ENCODE data around the gene SLX4IP.

Gene SLX4IP

DNA sequence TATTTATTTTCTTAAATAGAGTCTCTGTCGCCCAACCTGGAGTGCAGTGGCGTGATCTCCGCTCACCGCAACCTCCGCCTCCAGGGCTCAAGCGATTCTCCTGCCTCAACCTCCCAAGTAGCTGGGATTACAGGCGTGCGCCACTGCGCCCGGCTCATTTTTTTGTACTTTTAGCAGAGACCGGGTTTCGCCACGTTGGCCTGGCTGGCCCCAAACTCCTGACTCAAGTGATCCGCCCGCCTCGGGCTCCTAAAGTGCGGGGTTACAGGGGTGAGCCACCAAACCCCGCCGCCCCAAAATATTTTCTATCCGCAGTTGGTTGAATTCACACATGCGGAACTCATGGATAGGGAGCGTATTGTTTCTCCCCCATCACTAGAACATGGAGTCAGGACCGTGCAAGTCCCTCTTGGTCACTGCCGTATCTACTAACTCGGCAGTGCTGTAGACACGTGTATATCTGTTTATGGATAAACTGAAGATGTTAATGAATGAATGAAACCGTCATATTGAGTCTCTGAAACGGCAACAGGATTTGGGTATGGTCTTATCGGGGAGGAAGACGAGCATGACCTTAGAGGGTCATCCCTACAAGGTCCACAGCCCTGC, 2.0 kb upstream of the SLX4IP start:
- peak overlapping the region; percentile 75 for H3K4me3 ChIP-seq (ENCODE audit: low read length)
- no peaks in the 10 kb centered on the region for H3K9me3 ChIP-seq (ENCODE audit: control insufficient read depth, low read length)
- H3K36me3 ChIP-seq (ENCODE audit: control insufficient read depth, insufficient read depth, low read length): no peaks in the 10 kb centered on the region
- no peaks in the 10 kb centered on the region for H3K27me3 ChIP-seq (ENCODE audit: control insufficient read depth, insufficient read depth, low read length)
- H3K4me1 ChIP-seq (ENCODE audit: control insufficient read depth, insufficient read depth, low read length): peaks cover 29% of the 10 kb centered on the region
- peak overlapping the region; percentile 90 for H3K9ac ChIP-seq (ENCODE audit: low read length)

DNA sequence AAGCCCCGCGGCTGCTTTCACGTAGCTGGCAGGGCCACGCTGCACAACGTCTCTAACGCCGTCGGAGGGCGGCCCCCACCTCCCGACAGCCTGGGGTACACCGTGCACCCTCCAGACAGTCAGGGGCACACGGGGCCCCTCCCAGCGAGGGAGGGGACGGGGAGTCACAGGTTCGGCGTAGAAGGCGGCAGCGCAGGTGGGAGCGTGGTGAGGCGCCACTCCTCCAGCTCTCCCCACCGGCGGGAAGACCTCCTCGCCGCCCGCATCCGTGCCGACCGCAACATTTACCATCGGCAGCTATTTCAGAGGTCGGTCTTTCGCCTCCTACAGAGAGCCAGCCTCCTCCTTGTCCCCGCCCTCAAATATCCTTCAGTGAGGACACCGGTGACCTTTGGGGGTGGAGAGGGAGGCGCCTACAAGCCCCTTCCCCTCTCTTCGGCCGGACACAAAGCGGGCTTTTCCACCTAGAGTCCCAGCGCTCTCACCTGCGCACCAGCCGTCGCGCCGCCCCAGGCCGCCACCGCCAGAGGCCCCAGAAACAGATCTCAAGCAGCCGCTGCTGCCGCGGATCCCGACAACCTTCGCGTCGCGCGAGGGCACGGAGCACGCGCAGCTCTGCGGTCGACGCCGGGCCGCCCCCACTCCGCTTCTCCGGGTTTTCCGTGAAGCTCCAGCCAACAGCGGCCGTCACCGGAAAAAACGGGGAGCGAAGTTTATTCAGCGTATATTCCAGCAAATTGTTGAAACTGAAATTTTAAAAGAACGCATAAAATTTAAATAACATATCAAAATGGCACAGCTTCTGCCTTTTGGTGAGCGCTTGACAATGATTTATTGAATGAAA, 1.3 kb upstream of the SLX4IP start, which contains the start of gene MKKS:
Gene MKKS (minus strand): TSS at position 600 of the 844 bp plus-strand sequence. CDS start 20,708 bp downstream, outside the sequence.
- Histone ChIP-seq H3K9ac (ENCODE audit: low read length) (peak within 1 kb of the TSS; percentile 90), H3K27me3 (ENCODE audit: control insufficient read depth, insufficient read depth, low read length) (no peaks in the 10 kb centered on the region), H3K4me1 (ENCODE audit: control insufficient read depth, insufficient read depth, low read length) (peaks cover 22% of the 10 kb centered on the region), H3K36me3 (ENCODE audit: control insufficient read depth, insufficient read depth, low read length) (no peaks in the 10 kb centered on the region), H3K4me3 (ENCODE audit: low read length) (peak within 1 kb of the TSS; percentile 75), H3K9me3 (ENCODE audit: control insufficient read depth, low read length) (no peaks in the 10 kb centered on the region)

DNA sequence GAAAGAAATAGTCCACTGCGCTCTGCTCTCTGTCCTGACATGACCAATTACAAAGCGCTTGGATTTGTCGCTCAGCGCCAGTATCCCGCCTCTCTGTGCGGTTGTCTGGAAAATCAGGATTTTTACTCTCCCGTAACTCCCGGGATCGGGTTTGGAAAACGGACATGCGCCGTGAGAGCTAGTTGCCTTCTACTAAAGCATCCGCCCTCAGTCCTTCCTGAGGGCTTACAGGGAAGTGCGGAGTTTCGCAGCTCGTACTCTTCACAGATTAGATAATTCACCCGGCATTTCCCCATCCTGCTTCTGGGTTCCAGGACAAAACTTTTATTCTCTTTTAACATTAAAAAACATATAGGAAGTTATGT, 656 bp upstream of the SLX4IP start:
- Histone ChIP-seq H3K27me3 (ENCODE audit: control insufficient read depth, insufficient read depth, low read length) (no peaks in the 10 kb centered on the region), H3K4me3 (ENCODE audit: low read length) (peak overlapping the region; percentile 75), H3K36me3 (ENCODE audit: control insufficient read depth, insufficient read depth, low read length) (no peaks in the 10 kb centered on the region), H3K9ac (ENCODE audit: low read length) (peak overlapping the region; percentile 90), H3K4me1 (ENCODE audit: control insufficient read depth, insufficient read depth, low read length) (peaks cover 16% of the 10 kb centered on the region), H3K9me3 (ENCODE audit: control insufficient read depth, low read length) (no peaks in the 10 kb centered on the region)

- Histone ChIP-seq H3K27me3 (ENCODE audit: control insufficient read depth, insufficient read depth, low read length) (no peaks in the 10 kb centered on the region), H3K4me3 (ENCODE audit: low read length) (no peak overlapping the region), H3K9ac (ENCODE audit: low read length) (peak overlapping the region; percentile 90), H3K9me3 (ENCODE audit: control insufficient read depth, low read length) (no peaks in the 10 kb centered on the region), H3K4me1 (ENCODE audit: control insufficient read depth, insufficient read depth, low read length) (peaks cover 6% of the 10 kb centered on the region), H3K36me3 (ENCODE audit: control insufficient read depth, insufficient read depth, low read length) (no peaks in the 10 kb centered on the region)
These were observed 1.1 kb downstream of the SLX4IP start for GRCh38 chr20:10436053-10436699.

DNA sequence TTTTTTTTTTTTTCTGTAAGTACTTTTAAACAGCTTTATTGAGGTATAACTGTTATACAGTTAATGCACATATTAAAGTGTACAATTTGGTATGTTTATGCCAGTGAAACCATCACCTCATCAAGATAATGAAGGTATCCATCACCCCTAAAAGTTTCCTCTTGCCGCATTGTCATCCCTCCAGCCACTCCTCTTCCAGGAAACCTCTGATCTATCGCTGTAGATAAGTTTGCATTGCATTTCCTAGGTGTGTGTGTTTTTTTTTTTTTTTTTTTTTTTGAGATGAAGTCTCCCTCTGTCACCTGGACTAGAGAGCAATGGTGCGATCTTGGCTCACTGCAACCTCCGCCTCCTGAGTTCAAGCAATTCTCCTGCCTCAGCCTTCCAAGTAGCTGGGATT, 3.1 kb downstream of the SLX4IP start:
- H3K36me3 ChIP-seq (ENCODE audit: control insufficient read depth, insufficient read depth, low read length): no peaks in the 10 kb centered on the region
- H3K27me3 ChIP-seq (ENCODE audit: control insufficient read depth, insufficient read depth, low read length): no peaks in the 10 kb centered on the region
- H3K9ac ChIP-seq (ENCODE audit: low read length): no peak overlapping the region
- no peak overlapping the region for H3K4me3 ChIP-seq (ENCODE audit: low read length)
- H3K9me3 ChIP-seq (ENCODE audit: control insufficient read depth, low read length): no peaks in the 10 kb centered on the region
- peaks cover under 1% of the 10 kb centered on the region for H3K4me1 ChIP-seq (ENCODE audit: control insufficient read depth, insufficient read depth, low read length)

GRCh38 chr20:10443936-10444335, 8.8 kb downstream of the SLX4IP start:
- no peaks in the 10 kb centered on the region for H3K36me3 ChIP-seq (ENCODE audit: control insufficient read depth, insufficient read depth, low read length)
- H3K9ac ChIP-seq (ENCODE audit: low read length): no peak overlapping the region
- no peaks in the 10 kb centered on the region for H3K27me3 ChIP-seq (ENCODE audit: control insufficient read depth, insufficient read depth, low read length)
- H3K4me3 ChIP-seq (ENCODE audit: low read length): no peak overlapping the region
- no peaks in the 10 kb centered on the region for H3K9me3 ChIP-seq (ENCODE audit: control insufficient read depth, low read length)
- H3K4me1 ChIP-seq (ENCODE audit: control insufficient read depth, insufficient read depth, low read length): no peaks in the 10 kb centered on the region

- Histone ChIP-seq H3K9me3 (ENCODE audit: control insufficient read depth, low read length) (no peaks in the 10 kb centered on the region), H3K4me3 (ENCODE audit: low read length) (no peak overlapping the region), H3K27me3 (ENCODE audit: control insufficient read depth, insufficient read depth, low read length) (no peaks in the 10 kb centered on the region), H3K4me1 (ENCODE audit: control insufficient read depth, insufficient read depth, low read length) (peaks cover 4% of the 10 kb centered on the region), H3K9ac (ENCODE audit: low read length) (no peak overlapping the region), H3K36me3 (ENCODE audit: control insufficient read depth, insufficient read depth, low read length) (no peaks in the 10 kb centered on the region)
These were observed 10.7 kb downstream of the SLX4IP start for GRCh38 chr20:10445758-10446157.

DNA sequence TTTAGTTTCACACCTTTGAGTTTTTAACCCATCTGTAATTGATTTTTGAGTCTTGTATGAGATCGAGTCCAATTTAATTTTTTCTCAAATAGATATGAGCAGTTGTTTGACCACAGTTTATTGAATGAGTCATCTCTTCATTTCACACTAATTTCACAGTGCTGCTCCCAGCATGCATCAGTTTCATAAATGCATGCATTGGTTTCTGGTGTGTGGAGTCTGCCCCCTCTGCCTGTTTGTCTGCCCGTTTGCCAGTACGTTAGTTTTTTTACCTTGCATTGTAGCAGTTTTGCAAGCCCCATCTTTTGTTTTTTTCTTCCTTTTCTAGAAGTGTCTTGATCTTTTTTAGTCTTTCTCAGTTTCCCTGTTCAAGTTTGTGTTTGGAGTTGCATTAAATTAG, 11.9 kb downstream of the SLX4IP start:
- H3K27me3 ChIP-seq (ENCODE audit: control insufficient read depth, insufficient read depth, low read length): no peaks in the 10 kb centered on the region
- peaks cover 4% of the 10 kb centered on the region for H3K4me1 ChIP-seq (ENCODE audit: control insufficient read depth, insufficient read depth, low read length)
- H3K4me3 ChIP-seq (ENCODE audit: low read length): no peak overlapping the region
- no peak overlapping the region for H3K9ac ChIP-seq (ENCODE audit: low read length)
- H3K36me3 ChIP-seq (ENCODE audit: control insufficient read depth, insufficient read depth, low read length): no peaks in the 10 kb centered on the region
- H3K9me3 ChIP-seq (ENCODE audit: control insufficient read depth, low read length): no peaks in the 10 kb centered on the region

DNA sequence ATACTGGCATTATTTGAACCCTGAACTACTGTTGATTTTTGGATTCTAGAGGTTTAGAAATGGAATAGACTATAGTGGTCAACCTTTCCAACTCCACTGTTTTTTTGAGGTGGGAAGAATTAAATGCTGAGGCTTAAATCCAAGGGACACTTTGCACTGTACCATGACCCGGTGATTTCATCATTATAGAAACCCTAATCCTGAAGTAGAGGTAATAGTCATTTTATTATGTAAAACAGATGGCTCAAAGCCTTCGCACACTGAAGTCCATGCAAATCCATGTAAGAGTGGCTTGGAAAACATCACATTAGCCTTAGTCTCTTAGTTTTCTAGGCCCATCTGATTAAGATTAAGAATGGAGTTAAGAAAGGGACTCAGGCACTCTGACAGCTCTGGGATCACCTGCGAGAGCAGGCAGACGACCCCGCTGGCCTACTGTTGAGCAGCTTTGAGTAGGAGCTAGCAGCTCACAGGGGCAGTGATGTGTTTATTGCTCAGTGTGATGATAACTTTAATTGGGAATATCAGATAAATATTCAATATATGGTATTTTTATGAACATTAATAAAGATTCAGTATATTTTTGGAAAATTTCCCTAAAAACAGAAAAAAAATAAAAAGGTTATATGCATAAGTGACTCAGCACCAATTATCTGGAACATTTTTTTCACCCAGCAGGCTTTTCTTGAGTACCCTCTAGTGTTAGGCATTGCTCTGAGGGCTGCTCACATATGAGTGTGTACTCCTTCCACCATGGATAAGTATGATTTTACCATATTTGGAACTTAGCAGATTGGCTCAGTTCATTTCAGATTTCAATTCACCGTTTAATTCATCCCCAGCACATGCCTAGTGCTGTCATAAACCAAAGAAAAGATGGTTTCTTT, 13.4 kb downstream of the SLX4IP start:
- H3K4me3 ChIP-seq (ENCODE audit: low read length): no peak overlapping the region
- no peak overlapping the region for H3K9ac ChIP-seq (ENCODE audit: low read length)
- peaks cover 4% of the 10 kb centered on the region for H3K4me1 ChIP-seq (ENCODE audit: control insufficient read depth, insufficient read depth, low read length)
- no peaks in the 10 kb centered on the region for H3K27me3 ChIP-seq (ENCODE audit: control insufficient read depth, insufficient read depth, low read length)
- no peaks in the 10 kb centered on the region for H3K9me3 ChIP-seq (ENCODE audit: control insufficient read depth, low read length)
- no peaks in the 10 kb centered on the region for H3K36me3 ChIP-seq (ENCODE audit: control insufficient read depth, insufficient read depth, low read length)

DNA sequence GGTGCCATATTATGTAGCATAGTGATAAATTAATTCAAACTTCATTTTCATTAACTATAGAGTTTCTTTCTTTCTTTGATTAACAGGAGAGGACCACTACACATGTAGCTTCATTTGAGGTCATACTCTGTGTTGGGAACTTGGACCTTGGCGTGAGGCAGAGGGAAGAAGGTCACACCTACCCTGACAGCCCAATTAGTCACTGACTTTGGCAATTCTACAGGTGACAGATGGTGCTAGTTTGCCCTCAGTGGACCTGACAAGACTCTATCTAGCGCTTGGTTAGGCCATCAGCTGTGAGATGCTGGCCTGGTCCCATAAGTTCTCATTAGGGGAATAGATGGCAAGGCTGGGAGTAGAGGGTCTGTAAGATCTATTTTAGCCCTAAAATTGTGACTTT, 14.2 kb downstream of the SLX4IP start:
- Histone ChIP-seq H3K4me3 (ENCODE audit: low read length) (no peak overlapping the region), H3K4me1 (ENCODE audit: control insufficient read depth, insufficient read depth, low read length) (peaks cover 4% of the 10 kb centered on the region), H3K36me3 (ENCODE audit: control insufficient read depth, insufficient read depth, low read length) (no peaks in the 10 kb centered on the region), H3K9ac (ENCODE audit: low read length) (no peak overlapping the region), H3K9me3 (ENCODE audit: control insufficient read depth, low read length) (no peaks in the 10 kb centered on the region), H3K27me3 (ENCODE audit: control insufficient read depth, insufficient read depth, low read length) (no peaks in the 10 kb centered on the region)

DNA sequence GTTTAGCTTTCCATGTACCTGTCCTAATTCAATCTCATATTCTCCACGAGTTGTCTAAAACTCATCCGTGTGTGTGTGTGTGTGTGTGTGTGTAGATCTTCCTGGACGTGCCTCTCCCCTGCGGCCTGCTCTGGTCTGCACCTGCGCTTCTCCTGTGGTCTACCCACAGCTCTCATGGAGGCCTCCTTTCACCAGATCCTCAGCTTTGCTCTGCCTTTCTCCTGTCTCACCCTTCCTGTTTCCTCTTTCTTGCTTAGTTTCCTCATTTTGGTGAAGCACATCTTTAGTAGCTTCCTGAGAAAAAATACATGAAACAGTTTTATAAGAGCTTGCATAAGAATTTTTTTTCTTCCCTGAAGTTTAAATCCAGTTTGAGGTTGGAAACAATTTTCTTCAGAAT, 18.1 kb downstream of the SLX4IP start:
- H3K9me3 ChIP-seq (ENCODE audit: control insufficient read depth, low read length): no peaks in the 10 kb centered on the region
- no peak overlapping the region for H3K9ac ChIP-seq (ENCODE audit: low read length)
- no peak overlapping the region for H3K4me3 ChIP-seq (ENCODE audit: low read length)
- peaks cover 4% of the 10 kb centered on the region for H3K4me1 ChIP-seq (ENCODE audit: control insufficient read depth, insufficient read depth, low read length)
- no peaks in the 10 kb centered on the region for H3K36me3 ChIP-seq (ENCODE audit: control insufficient read depth, insufficient read depth, low read length)
- H3K27me3 ChIP-seq (ENCODE audit: control insufficient read depth, insufficient read depth, low read length): no peaks in the 10 kb centered on the region

All from mucosa of stomach (tissue), 1 donor.